Endometrial microvascular endothelial cells (primary cell): ENCODE results near the gene CATSPER1. TPM values are rescaled to one million over a fixed set of nuclear protein-coding genes. Genes with fewer than 3 reads are reported as not detected.

Experiments used
- in situ Hi-C: cut with HindIII; loops from 2 replicates; pipeline ENCODE4 v1.10.0; 2017; ENCODE audit warnings: low sequenced_read_pairs, low pct_unique_long_range_greater_than_20kb; ENCODE audit errors: inconsistent ontology term
- total RNA-seq: library from RNA; depleted of rRNA; stranded (reverse); fragments of >200 nt; gene quantifications from one replicate; pipeline ENCODE4 v1.2.3, GENCODE V29; 2015; ENCODE audit errors: inconsistent ontology term

CATSPER1 gene
- total RNA-seq, 1 donor from 2014 or later: under 0.01 TPM

DNA sequence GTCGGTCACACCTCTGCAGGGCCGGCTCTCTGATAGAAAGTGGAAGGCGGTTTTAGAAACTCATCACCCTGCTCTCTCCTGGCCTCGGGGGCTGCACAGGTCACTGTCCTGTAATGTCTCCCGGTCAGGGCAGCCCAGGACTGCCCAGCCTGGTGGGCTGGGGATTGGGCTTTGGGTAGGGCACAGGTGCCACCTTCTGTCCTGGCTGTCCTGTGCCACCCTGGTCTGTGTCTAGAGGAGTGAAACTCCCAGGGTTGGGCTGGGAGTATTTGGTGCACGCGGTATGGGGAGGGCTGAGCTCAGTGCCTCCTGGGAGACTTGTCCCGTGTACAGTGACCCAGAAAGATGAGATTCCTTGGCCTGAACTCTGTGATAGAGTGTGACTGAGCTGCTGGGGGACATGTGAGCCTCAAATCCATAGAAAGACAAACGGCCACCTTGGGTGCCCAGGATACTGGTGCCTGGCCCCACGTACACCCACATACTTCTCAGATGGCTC is 47.0 kb downstream of the CATSPER1 start:
- in situ Hi-C loops: no loop called here

DNA sequence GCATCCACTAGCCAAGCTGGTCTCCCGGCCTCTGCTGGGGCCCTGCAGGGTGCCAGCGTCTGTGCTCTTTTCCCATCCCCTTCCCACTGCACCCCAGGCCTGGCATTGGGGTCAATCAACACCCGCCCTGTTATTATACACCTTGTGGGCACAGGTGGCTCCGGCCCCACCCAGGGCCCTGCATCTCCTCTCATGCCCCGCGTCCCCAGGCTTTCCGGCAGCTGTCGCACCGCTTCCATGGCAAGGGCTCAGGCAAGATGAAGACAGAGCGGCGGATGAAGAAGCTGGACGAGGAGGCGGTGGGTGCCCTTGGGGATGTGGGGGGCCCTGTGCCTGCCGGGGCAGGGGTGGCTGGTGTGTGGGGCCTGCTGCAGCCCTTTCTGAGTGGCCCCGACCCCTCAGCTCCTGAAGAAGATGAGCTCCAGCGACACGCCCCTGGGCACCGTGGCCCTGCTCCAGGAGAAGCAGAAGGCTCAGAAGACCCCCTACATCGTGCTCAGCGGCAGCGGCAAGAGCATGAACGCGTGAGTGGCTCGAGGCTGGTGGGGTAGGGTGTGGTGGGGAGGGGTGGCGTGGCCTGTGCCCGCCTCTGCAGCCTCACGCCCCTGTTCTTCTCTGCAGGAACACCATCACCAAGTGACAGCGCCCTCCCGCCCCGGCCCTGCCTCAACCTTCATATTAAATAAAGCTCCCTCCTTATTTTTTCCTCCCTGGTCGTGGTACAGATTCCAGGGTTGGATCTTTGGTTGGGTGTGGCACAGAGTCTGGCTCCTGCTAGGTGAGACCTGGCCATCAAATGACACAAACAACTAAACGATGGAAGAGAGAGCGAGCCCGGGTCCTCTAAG is 47.7 kb downstream of the CATSPER1 start:
- in situ Hi-C loops: no loop called here

DNA sequence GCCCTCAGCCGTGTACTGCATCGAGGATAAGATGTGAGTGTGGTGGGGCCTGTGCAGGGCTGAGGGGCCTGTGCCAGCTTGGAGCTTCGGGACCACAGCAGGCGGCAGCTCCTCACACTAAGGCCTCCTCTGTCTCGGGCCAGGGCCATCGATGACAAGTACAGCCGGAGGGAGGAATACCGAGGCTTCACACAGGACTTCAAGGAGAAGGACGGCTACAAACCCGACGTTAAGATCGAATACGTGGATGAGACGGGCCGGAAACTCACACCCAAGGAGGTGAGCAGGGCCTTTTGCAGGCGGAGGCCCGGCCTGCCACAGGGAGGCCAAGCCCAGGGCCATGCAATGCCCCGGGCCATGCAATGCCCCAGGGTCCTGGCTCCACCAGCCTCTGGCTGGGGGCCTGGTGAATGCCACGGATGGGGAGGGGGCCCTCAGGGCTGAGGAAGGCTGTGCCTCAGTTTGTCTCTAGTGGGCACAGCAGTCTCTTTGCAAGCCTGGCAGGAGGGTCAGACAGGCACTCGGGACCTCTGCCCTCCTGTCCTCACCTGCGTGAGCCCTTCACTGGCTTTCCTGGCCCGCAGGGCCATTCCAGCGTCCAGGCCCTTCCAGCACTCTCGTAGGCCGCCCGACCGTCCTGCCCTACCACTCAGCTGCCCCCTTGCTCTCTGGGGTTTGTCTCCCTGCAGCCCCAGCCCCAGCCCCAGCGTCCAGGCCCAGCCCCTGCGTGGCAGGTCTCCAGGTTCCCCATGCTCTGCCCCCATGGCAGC is 48.5 kb downstream of the CATSPER1 start:
- in situ Hi-C loops: no loop called here

DNA sequence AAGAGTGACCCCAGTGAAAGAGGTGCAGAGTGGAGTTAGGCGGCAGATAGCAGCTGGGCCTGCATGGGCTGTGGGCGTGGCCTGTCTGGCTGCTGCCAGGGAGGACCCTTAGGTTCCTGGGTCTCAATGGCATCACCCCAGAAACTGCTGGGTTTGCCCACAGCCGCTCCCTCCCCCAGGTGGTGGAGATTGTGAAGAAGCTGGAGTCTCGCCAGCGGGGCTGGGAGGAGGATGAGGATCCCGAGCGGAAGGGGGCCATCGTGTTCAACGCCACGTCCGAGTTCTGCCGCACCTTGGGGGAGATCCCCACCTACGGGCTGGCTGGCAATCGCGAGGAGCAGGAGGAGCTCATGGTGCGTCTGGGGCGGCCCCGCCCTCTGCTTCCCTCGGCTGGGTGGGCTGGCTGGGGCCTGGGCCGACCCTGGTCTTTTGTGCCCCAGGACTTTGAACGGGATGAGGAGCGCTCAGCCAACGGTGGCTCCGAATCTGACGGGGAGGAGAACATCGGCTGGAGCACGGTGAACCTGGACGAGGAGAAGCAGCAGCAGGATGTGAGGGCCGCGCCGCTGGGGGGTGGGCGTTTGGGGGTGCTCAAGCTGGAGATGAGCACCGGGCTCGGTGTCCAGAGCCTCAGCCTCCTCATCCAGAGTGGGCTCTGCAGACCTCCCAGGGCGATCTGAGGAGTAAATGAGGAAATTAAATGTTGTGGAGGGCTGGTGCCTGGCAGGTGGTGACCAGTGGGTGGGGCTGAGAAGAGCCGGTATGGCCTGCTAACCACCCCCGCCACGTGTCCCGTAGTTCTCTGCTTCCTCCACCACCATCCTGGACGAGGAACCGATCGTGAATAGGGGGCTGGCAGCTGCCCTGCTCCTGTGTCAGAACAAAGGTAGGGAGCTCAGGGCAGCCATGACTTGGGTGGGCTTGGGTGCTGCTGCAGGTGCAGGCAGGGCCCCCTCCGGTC is 49.8 kb downstream of the CATSPER1 start:
- in situ Hi-C loops: no loop called here

DNA sequence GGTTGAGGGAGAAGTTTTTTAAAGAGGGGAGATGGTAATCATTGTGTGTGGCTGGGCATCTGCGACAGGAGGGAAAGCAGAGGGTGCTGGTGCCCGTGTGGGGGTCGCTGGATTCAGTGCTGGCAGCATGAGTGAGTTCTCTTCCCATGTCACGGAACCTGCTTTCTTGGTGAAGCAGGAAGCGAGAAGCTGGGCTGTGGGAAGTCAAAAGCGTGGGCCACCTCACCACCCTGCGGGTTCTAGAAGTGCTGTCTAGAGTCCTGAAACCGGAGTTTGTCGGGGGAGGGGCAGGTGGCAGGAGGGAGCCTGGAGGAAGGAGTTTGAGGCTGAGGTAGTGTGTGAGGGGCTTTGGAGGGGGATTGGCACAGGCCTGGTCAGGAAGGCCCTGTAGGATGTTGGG is 50.5 kb downstream of the CATSPER1 start:
- in situ Hi-C loops: no loop called here

DNA sequence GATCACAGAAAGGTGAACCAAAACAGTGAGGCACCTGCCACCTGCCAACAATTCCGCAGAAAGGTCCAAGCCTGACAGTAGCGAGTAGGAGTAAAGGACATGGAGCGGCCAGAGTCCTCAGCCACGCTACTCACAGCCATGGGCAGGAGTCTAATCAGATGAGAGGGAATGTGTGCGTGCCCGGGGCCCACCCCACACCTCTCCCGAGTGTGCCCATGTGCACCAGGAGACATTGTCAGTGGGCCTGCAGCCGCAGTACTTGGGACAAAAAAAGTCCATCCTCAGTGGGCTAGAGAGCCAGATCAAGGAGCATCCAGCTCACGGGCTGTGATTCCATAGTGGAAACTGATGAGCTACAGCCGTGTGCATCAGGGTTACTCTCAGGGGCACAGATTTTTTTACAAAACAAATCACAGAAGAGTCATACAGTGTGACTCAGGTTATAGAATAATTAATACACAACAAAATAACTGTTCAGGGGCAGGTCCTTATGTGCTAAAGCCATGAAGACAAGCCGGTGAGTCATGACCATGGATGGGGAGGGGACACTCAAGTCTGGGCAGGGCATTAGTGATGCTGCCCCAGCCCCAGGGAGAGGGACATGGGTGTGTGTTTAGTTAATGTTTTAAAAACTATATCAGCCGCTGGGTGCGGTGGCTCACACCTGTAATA is 52.7 kb downstream of the CATSPER1 start:
- in situ Hi-C loops: no loop called here

DNA sequence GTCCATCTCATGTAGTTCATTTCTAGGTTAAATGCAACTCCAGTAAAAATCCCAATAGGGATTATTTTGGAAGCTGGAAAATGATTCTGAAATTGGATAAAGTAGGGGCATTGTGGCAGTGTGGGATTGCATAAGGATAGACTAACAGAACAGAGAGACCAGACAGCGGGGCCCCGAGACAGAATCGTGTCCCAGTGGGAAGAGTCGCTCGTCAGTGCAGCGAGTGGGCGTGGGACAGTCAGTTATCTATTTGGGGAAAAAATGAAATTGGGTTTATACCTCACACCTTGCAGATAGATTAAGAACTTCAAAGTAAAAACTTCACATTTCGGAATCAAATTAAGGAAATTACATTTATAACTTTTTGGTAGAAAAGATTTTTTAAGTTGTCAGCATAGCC is 54.2 kb downstream of the CATSPER1 start:
- in situ Hi-C loops: no loop called here

DNA sequence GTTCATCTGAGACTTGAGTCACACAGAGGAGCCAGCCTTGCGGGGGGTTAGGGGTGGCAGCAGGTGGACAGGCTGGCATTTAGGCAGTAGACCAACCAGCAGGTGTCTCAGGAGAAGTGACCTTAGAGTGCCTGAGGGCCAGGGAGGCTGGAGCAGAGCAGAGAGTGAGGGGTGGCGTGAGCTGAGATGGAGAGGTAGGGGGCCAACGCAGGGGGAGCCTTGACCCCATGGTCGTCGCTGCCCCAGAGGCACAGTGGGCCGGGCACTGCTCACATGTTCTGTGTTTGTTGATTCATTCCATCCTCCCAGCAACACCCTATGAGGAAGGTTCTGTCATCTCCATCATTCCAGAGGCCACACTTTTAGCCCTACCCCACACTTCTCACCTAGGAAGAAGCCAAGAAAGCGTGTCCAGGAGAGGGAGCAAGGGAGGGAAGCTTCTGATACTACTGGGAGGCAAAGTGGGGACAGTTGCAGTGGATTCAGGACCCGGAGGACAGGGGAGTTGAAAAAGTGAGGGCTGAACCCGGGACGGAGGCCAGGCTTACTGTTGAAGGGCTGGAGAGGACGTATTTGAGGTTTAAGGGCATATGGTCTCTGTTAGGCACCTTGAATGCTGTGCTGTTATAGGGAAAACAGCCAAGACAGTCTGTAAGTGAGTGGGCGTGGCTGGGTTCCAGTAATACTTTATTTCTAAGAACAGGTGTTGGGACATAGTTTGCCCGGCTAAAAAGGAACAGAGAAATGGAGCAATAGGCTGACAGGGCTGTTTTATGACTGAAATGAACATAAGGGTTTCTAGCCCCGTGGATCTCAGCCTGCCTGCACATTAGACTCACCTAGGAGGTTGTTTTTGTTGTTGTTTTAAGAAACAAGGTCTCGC is 57.4 kb downstream of the CATSPER1 start:
- in situ Hi-C loops: no loop called here

DNA sequence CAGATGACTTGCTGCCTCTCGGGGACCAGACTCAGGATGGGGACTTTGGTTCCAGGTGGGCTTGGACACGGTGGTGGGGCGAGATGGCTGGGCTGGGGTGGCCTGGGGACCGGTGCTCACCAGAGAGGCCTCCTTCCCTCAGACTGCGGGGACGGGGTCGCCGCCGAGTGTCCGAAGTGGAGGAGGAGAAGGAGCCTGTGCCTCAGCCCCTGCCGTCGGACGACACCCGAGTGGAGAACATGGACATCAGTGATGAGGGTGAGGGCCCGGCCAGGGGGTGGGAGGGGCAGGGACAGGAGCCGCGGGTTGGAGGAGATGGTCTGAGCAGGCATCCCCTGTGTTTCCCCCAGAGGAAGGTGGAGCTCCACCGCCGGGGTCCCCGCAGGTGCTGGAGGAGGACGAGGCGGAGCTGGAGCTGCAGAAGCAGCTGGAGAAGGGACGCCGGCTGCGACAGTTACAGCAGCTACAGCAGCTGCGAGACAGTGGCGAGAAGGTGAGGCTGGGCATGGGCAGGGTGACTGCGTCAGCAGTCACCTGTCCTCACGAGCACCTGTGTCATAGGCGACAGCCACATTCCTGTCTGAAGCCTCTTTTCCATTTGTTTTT is 58.8 kb downstream of the CATSPER1 start:
- in situ Hi-C loops: no loop called here

Other genes with a start within 250 kb of the CATSPER1 start
- gene AP5B1, start 245.5 kb downstream of the CATSPER1 start, total RNA-seq: 8.5 TPM
- not detected for gene OVOL1, start 239.4 kb downstream of the CATSPER1 start, total RNA-seq
- gene SNX32, start 192.5 kb downstream of the CATSPER1 start, total RNA-seq: not detected
- gene CFL1, start 168.3 kb downstream of the CATSPER1 start, total RNA-seq: 2,359 TPM
- 50.1 TPM for gene MUS81, start 166.0 kb downstream of the CATSPER1 start, total RNA-seq
- 81.8 TPM for gene EFEMP2, start 153.7 kb downstream of the CATSPER1 start, total RNA-seq
- gene CTSW, start 146.6 kb downstream of the CATSPER1 start, total RNA-seq: not detected
- gene FIBP, start 138.0 kb downstream of the CATSPER1 start, total RNA-seq: 154 TPM
- 133 TPM for gene CCDC85B, start 135.8 kb downstream of the CATSPER1 start, total RNA-seq
- gene FOSL1, start 126.1 kb downstream of the CATSPER1 start, total RNA-seq: 81.7 TPM
- gene C11orf68, start 107.4 kb downstream of the CATSPER1 start, total RNA-seq: 9.8 TPM
- gene DRAP1, start 107.1 kb downstream of the CATSPER1 start, total RNA-seq: 151 TPM
- gene TSGA10IP, start 81.0 kb downstream of the CATSPER1 start, total RNA-seq: not detected
- gene SART1, start 64.7 kb downstream of the CATSPER1 start, total RNA-seq: 34.7 TPM
- gene EIF1AD, start 24.3 kb downstream of the CATSPER1 start, total RNA-seq: 36.8 TPM
- 118 TPM for gene BANF1, start 24.0 kb downstream of the CATSPER1 start, total RNA-seq
- not detected for gene CST6, start 14.5 kb downstream of the CATSPER1 start, total RNA-seq
- gene GAL3ST3, start 22.7 kb upstream of the CATSPER1 start, total RNA-seq: not detected
- 134 TPM for gene SF3B2, start 25.9 kb upstream of the CATSPER1 start, total RNA-seq
- gene PACS1, start 43.8 kb upstream of the CATSPER1 start, total RNA-seq: 17.7 TPM
- gene KLC2, start 231.2 kb upstream of the CATSPER1 start, total RNA-seq: 21.6 TPM
- 190 TPM for gene RAB1B, start 242.2 kb upstream of the CATSPER1 start, total RNA-seq